Heart left ventricle (tissue), 16 donors: ENCODE data around the gene NRSN1. TPM values are rescaled to one million over a fixed set of nuclear protein-coding genes. Genes with fewer than 3 reads are reported as not detected.

ENCODE experiments used
- ATAC-seq, 4 donors: fragments of 200-7000 bp; cut with Tn5 transposase; one replicate each; pipeline ENCODE4 v1.9.1; 2020 to 2022; ENCODE audit warnings: moderate library complexity in 4 of 4, mild to moderate bottlenecking in 3 of 4, moderate number of reproducible peaks in 1 of 4
- DNase-seq, 5 donors: peaks; one replicate each; pipeline ENCODE4 v3.0.0-alpha.2; 2020
- H3K27ac ChIP-seq, 12 donors: fragments of 200-600 bp; sonication (generic) in 4 of 12; one replicate each; pipeline versions ENCODE4 v1.5.0 to v1.8.0; 2016 to 2022; ENCODE audit warnings: mild to moderate bottlenecking in 2 of 12
- H3K27me3 ChIP-seq, 9 donors: fragments of 200-600 bp; sonication (generic) in 2 of 9; one replicate each; pipeline versions ENCODE4 v1.5.1 to v1.8.0; 2016 to 2022; ENCODE audit warnings: mild to moderate bottlenecking in 3 of 9
- H3K36me3 ChIP-seq, 9 donors: fragments of 200-600 bp; sonication (generic) in 2 of 9; one replicate each; pipeline versions ENCODE4 v1.5.0 to v1.8.0; 2018 to 2022; ENCODE audit warnings: mild to moderate bottlenecking in 2 of 9
- H3K4me1 ChIP-seq, 12 donors: fragments of 200-600 bp; sonication (generic) in 4 of 12; one replicate each; pipeline versions ENCODE4 v1.5.0 to v1.8.0; 2016 to 2022; ENCODE audit warnings: mild to moderate bottlenecking in 3 of 12
- H3K4me3 ChIP-seq, 12 donors: fragments of 200-600 bp; sonication (generic) in 4 of 12; one replicate each; pipeline versions ENCODE4 v1.5.0 to v1.8.0; 2017 to 2022; ENCODE audit warnings: mild to moderate bottlenecking in 9 of 12, moderate library complexity in 4 of 12
- H3K9me3 ChIP-seq, 12 donors: fragments of 200-600 bp; sonication (generic) in 4 of 12; one replicate each; pipeline versions ENCODE4 v1.5.0 to v1.8.0; 2016 to 2022; ENCODE audit warnings: mild to moderate bottlenecking in 1 of 12
- CTCF ChIP-seq, 12 donors: fragments of 200-600 bp; sonication (generic) in 4 of 12; IDR thresholded peaks; one replicate each; pipeline versions ENCODE4 v1.5.0 to v1.8.0; 2018 to 2022; ENCODE audit warnings: antibody characterized with exemption in 12 of 12, mild to moderate bottlenecking in 5 of 12
- POLR2A ChIP-seq, 2 donors: fragments of 450-650 bp; IDR thresholded peaks; one replicate each; pipeline ENCODE4 v1.6.1; 2017; ENCODE audit warnings: antibody characterized with exemption in 2 of 2, mild to moderate bottlenecking in 2 of 2, moderate library complexity in 2 of 2
- WGBS, 4 donors: extraction: QIAGEN DNeasy Blood & Tissue Kit in 2 of 4; methylation state at CpG; one replicate each; pipeline versions ENCODE4 v1.1.5 to v1.1.7; 2013 to 2018; 5-methylcytosine and 5-hydroxymethylcytosine counted together
- intact Hi-C, 10 donors: fragments of 100-400 bp; cut with DNase I; formaldehyde crosslinking; loops; one replicate each; pipeline versions ENCODE4 v1.11.1 to v1.14.2; 2022
- polyA plus RNA-seq, 2 donors: library from polyadenylated mRNA; stranded (reverse); fragments of 200-250 nt; gene quantifications; one replicate each; pipeline ENCODE4 v1.2.3, GENCODE V29; 2013
- total RNA-seq, 9 donors: library from RNA; depleted of rRNA in 2 of 9; stranded (reverse); fragments of >200 nt in 2 of 9; fragmentation: NEBNext Ultra II Directional in 3 of 9; extraction: Animal tissue kit (Norgen Biotek cat#: 25700) in 3 of 9; gene quantifications; one replicate each; pipeline versions ENCODE4 v1.1.0 to v1.2.4, GENCODE V29; 2016 to 2023
- donor health status: ischemic (EF 13 %, LVEDD 7.1; RV severe dilation, severe dysfunction).
- donor health status: healthy with polysubstance abuse.
- donor health status: DM: no; HTN: yes; CAD: no.
- donor health status: DM: no; HTN: no; CAD: no.
- donor health status: ischemic (EF 25% LVEDD 6.9; RV normal size, moderate dysfunction).
- donor health status: ischemic (EF 25% LVEDD 5.7; RV mildly dilated, moderate dysfunction).
- donor health status: healthy.
- donor health status: DM: yes; HTN: yes; CAD: no.
- donor health status: ischemic (EF 35%, LVEDD 5.7; RV mildly dilated, moderate dysfunction).
- donor health status: nonischemic (EF 11% LVEDD 7.7; RV severe dilation, severe dysfunction).
- donor health status: DM: yes; HTN: yes; CAD: no.
- donor health status: PGD.
- donor health status: ischemic (EF 29% LVEDD 5.4; RV normal size, mild dysfunction).
- donor health status: nonischemic (EF 23%, LVEDD 6.1; RV moderate dilation, normal function).

NRSN1 gene
- total and polyA plus RNA-seq, 11 donors = not detected

- Histone ChIP-seq H3K27me3 (no peaks in the 10 kb centered on the region), H3K4me3 (no peak overlapping the region), H3K9me3 (peaks cover 0 to 7% (median 0%) of the 10 kb centered on the region in 12 donors), H3K36me3 (no peaks in the 10 kb centered on the region), H3K27ac (no peak overlapping the region), H3K4me1 (no peaks in the 10 kb centered on the region)
- DNase-seq (no peak), ATAC-seq (no peak)
- intact Hi-C loops = no loop called here
- no peak for TF ChIP-seq CTCF (IDR thresholded peaks at IDR 0.05)
- TF ChIP-seq POLR2A (IDR thresholded peaks at IDR 0.05) = no peak
Measured at GRCh38 chr6:24154121-24154520, 28.1 kb downstream of the NRSN1 start.

GRCh38 chr6:24157886-24158285 lies 31.9 kb downstream of the NRSN1 start:
- DNase-seq = no peak
- Histone ChIP-seq H3K4me1 (no peaks in the 10 kb centered on the region), H3K4me3 (no peak overlapping the region), H3K9me3 (no peaks in the 10 kb centered on the region), H3K27me3 (no peaks in the 10 kb centered on the region), H3K36me3 (no peaks in the 10 kb centered on the region), H3K27ac (no peak overlapping the region)
- intact Hi-C loops = no loop called here
- ATAC-seq = no peak
- 41 to 61% (median 47%) methylated on average over 1 of the region's 1 CpG for WGBS, 4 donors
- TF ChIP-seq POLR2A (IDR thresholded peaks at IDR 0.05) = no peak
- no peak for TF ChIP-seq CTCF (IDR thresholded peaks at IDR 0.05)

GRCh38 chr6:24183584-24183983 lies 57.6 kb downstream of the NRSN1 start:
- H3K27ac ChIP-seq = no peak overlapping the region
- ATAC-seq (no peak), DNase-seq (no peak)
- no peaks in the 10 kb centered on the region for H3K36me3 ChIP-seq
- WGBS, 4 donors = 80 to 85% (median 84%) methylated on average over 10 of the region's 10 CpGs
- H3K4me3 ChIP-seq = no peak overlapping the region
- H3K27me3 ChIP-seq = peaks cover 0 to 4% (median 0%) of the 10 kb centered on the region in 9 donors
- H3K9me3 ChIP-seq = peaks cover 0 to 15% (median 0%) of the 10 kb centered on the region in 12 donors
- intact Hi-C loops = no loop called here
- H3K4me1 ChIP-seq = no peaks in the 10 kb centered on the region
- TF ChIP-seq POLR2A (IDR thresholded peaks at IDR 0.05) (no peak), CTCF (IDR thresholded peaks at IDR 0.05) (no peak)

GRCh38 chr6:24186349-24186748 lies 60.3 kb downstream of the NRSN1 start:
- ATAC-seq (no peak), DNase-seq (no peak)
- Histone ChIP-seq H3K4me3 (no peak overlapping the region), H3K9me3 (peaks cover 0 to 15% (median 0%) of the 10 kb centered on the region in 12 donors), H3K27me3 (peaks cover 0 to 7% (median 0%) of the 10 kb centered on the region in 9 donors), H3K36me3 (no peaks in the 10 kb centered on the region), H3K27ac (no peak overlapping the region), H3K4me1 (no peaks in the 10 kb centered on the region)
- TF ChIP-seq CTCF (IDR thresholded peaks at IDR 0.05) (no peak), POLR2A (IDR thresholded peaks at IDR 0.05) (no peak)
- WGBS, 4 donors = 74 to 86% (median 83%) methylated on average over 7 of the region's 7 CpGs
- intact Hi-C loops = no loop called here
